ENCODE measurements around the gene DGKZ. TPM values are rescaled to one million over a fixed set of nuclear protein-coding genes. Genes with fewer than 3 reads are reported as not detected.

DGKZ gene
- total and polyA plus RNA-seq, 9 donors: 8.9 to 46.0 (median 29.4) TPM

- peak overlapping the region; percentile 88 to 98 for H3K27ac ChIP-seq
- peak; percentile 78 to 87 (median 85) for DNase-seq
- 1 to 2% (median 1%) methylated on average over 37 to 45 of the region's 45 CpGs for WGBS, 3 donors
- intact Hi-C loops (cut with DNase I): loop anchor here in 2 of 4 donors (10.0 kb wide), 1 partner anchor 234 kb away; the partner anchor contains the start of genes ATG13 (in 2 of the 2) and HARBI1 (in 2 of the 2)
- no peaks in the 10 kb centered on the region for H3K27me3 ChIP-seq
- no peaks in the 10 kb centered on the region for H3K36me3 ChIP-seq
- no peaks in the 10 kb centered on the region for H3K9me3 ChIP-seq
- peak overlapping the region; percentile 73 for H3K4me3 ChIP-seq
- TF ChIP-seq, protein P1, sequence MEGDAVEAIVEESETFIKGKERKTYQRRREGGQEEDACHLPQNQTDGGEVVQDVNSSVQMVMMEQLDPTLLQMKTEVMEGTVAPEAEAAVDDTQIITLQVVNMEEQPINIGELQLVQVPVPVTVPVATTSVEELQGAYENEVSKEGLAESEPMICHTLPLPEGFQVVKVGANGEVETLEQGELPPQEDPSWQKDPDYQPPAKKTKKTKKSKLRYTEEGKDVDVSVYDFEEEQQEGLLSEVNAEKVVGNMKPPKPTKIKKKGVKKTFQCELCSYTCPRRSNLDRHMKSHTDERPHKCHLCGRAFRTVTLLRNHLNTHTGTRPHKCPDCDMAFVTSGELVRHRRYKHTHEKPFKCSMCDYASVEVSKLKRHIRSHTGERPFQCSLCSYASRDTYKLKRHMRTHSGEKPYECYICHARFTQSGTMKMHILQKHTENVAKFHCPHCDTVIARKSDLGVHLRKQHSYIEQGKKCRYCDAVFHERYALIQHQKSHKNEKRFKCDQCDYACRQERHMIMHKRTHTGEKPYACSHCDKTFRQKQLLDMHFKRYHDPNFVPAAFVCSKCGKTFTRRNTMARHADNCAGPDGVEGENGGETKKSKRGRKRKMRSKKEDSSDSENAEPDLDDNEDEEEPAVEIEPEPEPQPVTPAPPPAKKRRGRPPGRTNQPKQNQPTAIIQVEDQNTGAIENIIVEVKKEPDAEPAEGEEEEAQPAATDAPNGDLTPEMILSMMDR (IDR thresholded peaks at IDR 0.05): no peak
- TF ChIP-seq POLR2A (IDR thresholded peaks at IDR 0.05) (peak; percentile 18), EP300 (IDR thresholded peaks at IDR 0.05) (no peak)
- H3K4me1 ChIP-seq (ENCODE audit: insufficient read depth): peaks cover 6% of the 10 kb centered on the region
These were observed 33.2 kb downstream of the DGKZ start for GRCh38 chr11:46380340-46381047.

GRCh38 chr11:46381048-46381818 is 34.0 kb downstream of the DGKZ start, which contains the start of gene MDK:
TSS of gene MDK (plus strand) at chr11:46381669. CDS start at chr11:46382058, 389 bp downstream.
- Histone ChIP-seq H3K27ac (peak within 1 kb of the TSS; percentile 88 to 98), H3K36me3 (no peaks in the 10 kb centered on the region), H3K4me1 (ENCODE audit: insufficient read depth) (peaks cover 6% of the 10 kb centered on the region), H3K9me3 (no peaks in the 10 kb centered on the region), H3K27me3 (no peaks in the 10 kb centered on the region), H3K4me3 (peak within 1 kb of the TSS; percentile 73)
- DNase-seq: peak; percentile 62 to 80 (median 77)
- peak; percentile 5 for TF ChIP-seq POLR2A (IDR thresholded peaks at IDR 0.05)
- TF ChIP-seq EP300 (IDR thresholded peaks at IDR 0.05): no peak
- intact Hi-C loops (cut with DNase I): loop anchor here in 2 of 4 donors (10.0 kb wide), 1 partner anchor 234 kb away; the partner anchor contains the start of genes ATG13 (in 2 of the 2) and HARBI1 (in 2 of the 2)
- WGBS, 3 donors: 0 to 1% (median 1%) methylated on average over 14 to 95 of the region's 96 CpGs

GRCh38 chr11:46381819-46382645 is 34.8 kb downstream of the DGKZ start:
- Histone ChIP-seq H3K4me3 (peak overlapping the region; percentile 73), H3K27me3 (peaks cover 2% of the 10 kb centered on the region), H3K36me3 (no peaks in the 10 kb centered on the region), H3K4me1 (ENCODE audit: insufficient read depth) (peaks cover 6% of the 10 kb centered on the region), H3K9me3 (no peaks in the 10 kb centered on the region), H3K27ac (peak overlapping the region; percentile 88 to 98)
- 1 to 3% (median 3%) methylated on average over 58 to 66 of the region's 66 CpGs for WGBS, 3 donors
- no peak for TF ChIP-seq POLR2A (IDR thresholded peaks at IDR 0.05)
- TF ChIP-seq EP300 (IDR thresholded peaks at IDR 0.05): no peak
- TF ChIP-seq, protein P1 (IDR thresholded peaks at IDR 0.05): no peak
- DNase-seq: peak in 4 of 5 donors; percentile 56 to 73 (median 66)
- intact Hi-C loops (cut with DNase I): loop anchor here in 2 of 4 donors (10.0 kb wide), 1 partner anchor 233 kb away; the partner anchor contains the start of genes ATG13 (in 2 of the 2) and HARBI1 (in 2 of the 2)

- H3K27ac ChIP-seq: peak overlapping the region in 1 of 2 donors; percentile 98
- intact Hi-C loops (cut with DNase I): loop anchor here in 2 of 4 donors (10.0 kb wide), 1 partner anchor 232 kb away; the partner anchor contains the start of genes ATG13 (in 2 of the 2) and HARBI1 (in 2 of the 2)
These were observed 35.6 kb downstream of the DGKZ start for GRCh38 chr11:46382646-46383403.

More at GRCh38 chr11:46382646-46383403, 35.6 kb downstream of the DGKZ start:
- Histone ChIP-seq H3K36me3 (no peaks in the 10 kb centered on the region), H3K4me1 (ENCODE audit: insufficient read depth) (peaks cover 6% of the 10 kb centered on the region), H3K27me3 (peaks cover 2% of the 10 kb centered on the region), H3K9me3 (no peaks in the 10 kb centered on the region), H3K4me3 (peak overlapping the region; percentile 73)
- TF ChIP-seq, protein P1 (IDR thresholded peaks at IDR 0.05): peak in 2 of 3 donors; percentile 23 to 36
- TF ChIP-seq POLR2A (IDR thresholded peaks at IDR 0.05): no peak
- no peak for DNase-seq
- 35 to 42% (median 41%) methylated on average over 15 to 18 of the region's 18 CpGs for WGBS, 3 donors
